ENCODE results near the gene PROSER2. TPM values are rescaled to one million over a fixed set of nuclear protein-coding genes. Genes with fewer than 3 reads are reported as not detected.
A peak's percentile ranks its signal among the peaks of the same experiment; 100 is the strongest.

PROSER2 gene
- total and polyA plus RNA-seq, 2 of the 13 experiments (the other 11 are each of a cell fraction or from before 2014, with no cell fraction given) = 6.9 to 7.7 TPM

DNA sequence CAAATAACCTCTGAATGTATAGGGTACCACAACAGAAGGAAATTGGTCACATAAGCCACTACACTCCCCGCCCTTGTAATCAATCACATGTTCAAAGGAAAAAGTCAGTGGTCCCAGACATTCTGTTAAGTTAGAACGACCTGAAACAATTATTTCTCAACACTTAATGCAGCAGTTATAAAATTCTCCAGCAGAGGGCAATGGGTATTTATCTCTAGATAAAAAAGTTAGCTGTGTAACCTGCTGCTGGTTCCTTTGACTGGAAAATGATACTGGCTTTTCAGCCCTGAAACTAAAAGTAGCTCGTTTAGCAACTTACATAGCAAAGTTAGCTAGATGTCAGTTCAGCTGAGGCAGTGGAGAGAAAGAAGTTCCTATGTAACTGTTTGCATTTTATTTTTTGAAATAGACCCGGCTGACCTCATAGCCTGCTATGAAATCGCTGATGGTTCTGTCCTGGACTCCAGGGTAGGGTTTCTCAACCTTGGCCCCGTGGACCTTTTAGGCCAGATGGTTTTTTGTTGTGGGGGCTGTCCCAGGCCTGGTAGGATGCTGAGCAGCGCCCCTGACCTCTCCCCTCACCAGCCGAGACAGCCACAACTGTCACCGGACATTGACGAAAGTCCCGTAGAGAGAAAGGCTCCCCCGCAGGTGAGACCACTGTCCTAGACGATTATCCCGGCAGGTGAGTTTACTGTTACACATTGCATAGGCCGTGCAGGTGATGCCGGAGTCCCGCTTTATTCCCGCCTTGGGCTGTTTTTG is 40.2 kb upstream of the PROSER2 start (continued):
- no peak for TF ChIP-seq LCORL (IDR thresholded peaks at IDR 0.05)
- peak; percentile 27; the same call in 1 of the 2 replicates for TF ChIP-seq LCORL (CRISPR knock-in tag; IDR thresholded peaks at IDR 0.05)
- TF ChIP-seq SMC3 (IDR thresholded peaks at IDR 0.05; ENCODE audit: low read length) = peak; percentile 65
- 0 out of 2 replicates have a peak, but pooled peaks have one; percentile 12 for TF ChIP-seq CEBPB (IDR thresholded peaks at IDR 0.05; ENCODE audit: borderline replicate concordance, low read depth, low read length)
- TF ChIP-seq RAD21 (CRISPR knock-in tag; IDR thresholded peaks at IDR 0.05) = peak; percentile 44

DNA sequence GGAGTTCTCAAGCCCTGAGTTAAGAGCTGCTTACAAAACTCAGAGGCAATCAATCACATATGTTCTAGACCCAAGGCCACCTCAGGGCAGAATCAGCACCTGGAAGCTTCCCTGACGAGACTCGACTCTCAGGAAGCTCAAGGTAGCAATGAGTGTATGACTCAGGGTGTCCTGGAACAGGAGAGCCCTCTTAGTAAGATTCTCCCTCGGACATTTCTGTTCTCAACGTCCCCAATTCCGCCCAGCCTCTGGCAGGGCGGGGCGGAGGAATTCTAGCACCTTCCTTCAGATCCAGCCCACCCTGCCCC is 39.6 kb upstream of the PROSER2 start:
- no peaks in the 10 kb centered on the region for H3K9me3 ChIP-seq (ENCODE audit: low read length)
- intact Hi-C loops (cut with micrococcal nuclease; ENCODE audit: unreplicated experiment) = loop anchor here (1.0 kb wide), 1 partner anchor 203 kb away; no protein-coding TSS in a partner anchor
- BruUV-seq (replicated peaks) = no TSS peak
- DNase-seq (ENCODE audit: low spot score) = no peak
- TF ChIP-seq ZNF225 (CRISPR knock-in tag; IDR thresholded peaks at IDR 0.05) (no peak), MTF1 (CRISPR knock-in tag; IDR thresholded peaks at IDR 0.05) (no peak), PLRG1 (conservative IDR thresholded peaks at IDR 0.05) (no peak), KDM1A (CRISPR knock-in tag; IDR thresholded peaks at IDR 0.05) (no peak), GABPB1 (CRISPR knock-in tag; IDR thresholded peaks at IDR 0.05) (no peak), ZFP41 (CRISPR knock-in tag; IDR thresholded peaks at IDR 0.05; ENCODE audit: borderline replicate concordance) (no peak), SRSF4 (IDR thresholded peaks at IDR 0.05; ENCODE audit: low read depth, low read length, poor library complexity, severe bottlenecking) (no peak), ZNF30 (CRISPR knock-in tag; IDR thresholded peaks at IDR 0.05) (no peak), THYN1 (CRISPR knock-in tag; IDR thresholded peaks at IDR 0.05; ENCODE audit: borderline replicate concordance, low read depth) (no peak), NFE2 (CRISPR knock-in tag; IDR thresholded peaks at IDR 0.05) (no peak), KLF12 (CRISPR knock-in tag; IDR thresholded peaks at IDR 0.05; ENCODE audit: borderline replicate concordance) (no peak)
- TF ChIP-seq, protein P1, sequence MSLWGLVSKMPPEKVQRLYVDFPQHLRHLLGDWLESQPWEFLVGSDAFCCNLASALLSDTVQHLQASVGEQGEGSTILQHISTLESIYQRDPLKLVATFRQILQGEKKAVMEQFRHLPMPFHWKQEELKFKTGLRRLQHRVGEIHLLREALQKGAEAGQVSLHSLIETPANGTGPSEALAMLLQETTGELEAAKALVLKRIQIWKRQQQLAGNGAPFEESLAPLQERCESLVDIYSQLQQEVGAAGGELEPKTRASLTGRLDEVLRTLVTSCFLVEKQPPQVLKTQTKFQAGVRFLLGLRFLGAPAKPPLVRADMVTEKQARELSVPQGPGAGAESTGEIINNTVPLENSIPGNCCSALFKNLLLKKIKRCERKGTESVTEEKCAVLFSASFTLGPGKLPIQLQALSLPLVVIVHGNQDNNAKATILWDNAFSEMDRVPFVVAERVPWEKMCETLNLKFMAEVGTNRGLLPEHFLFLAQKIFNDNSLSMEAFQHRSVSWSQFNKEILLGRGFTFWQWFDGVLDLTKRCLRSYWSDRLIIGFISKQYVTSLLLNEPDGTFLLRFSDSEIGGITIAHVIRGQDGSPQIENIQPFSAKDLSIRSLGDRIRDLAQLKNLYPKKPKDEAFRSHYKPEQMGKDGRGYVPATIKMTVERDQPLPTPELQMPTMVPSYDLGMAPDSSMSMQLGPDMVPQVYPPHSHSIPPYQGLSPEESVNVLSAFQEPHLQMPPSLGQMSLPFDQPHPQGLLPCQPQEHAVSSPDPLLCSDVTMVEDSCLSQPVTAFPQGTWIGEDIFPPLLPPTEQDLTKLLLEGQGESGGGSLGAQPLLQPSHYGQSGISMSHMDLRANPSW (CRISPR knock-in tag; IDR thresholded peaks at IDR 0.05; ENCODE audit: borderline replicate concordance) = no peak
- peak overlapping the region in 1 of 3 experiments; percentile 4; a peak in 1 of 6 replicates for H3K4me3 ChIP-seq (replicated peaks in 1 of 3; ENCODE audit: insufficient read depth in 1 of 3, low read depth in 2 of 3, low read length in 3 of 3)
- no peaks in the 10 kb centered on the region for H3K79me2 ChIP-seq (ENCODE audit: insufficient read depth, low read length)
- H4K20me1 ChIP-seq (ENCODE audit: insufficient read depth, low read length) = no peaks in the 10 kb centered on the region
- no peak overlapping the region for H3K9ac ChIP-seq (ENCODE audit: insufficient read depth, low read depth, low read length)
- H3K36me3 ChIP-seq (replicated peaks in 1 of 2; ENCODE audit: control insufficient read depth in 1 of 2, insufficient read depth in 2 of 2, low read length in 2 of 2) = no peaks in the 10 kb centered on the region
- peaks cover 13% of the 10 kb centered on the region for H3K4me1 ChIP-seq (ENCODE audit: insufficient read depth, low read length)
- WGBS (ENCODE audit: low lambda C conversion rate) = 50% methylated on average over 7 of the region's 7 CpGs
- ChIA-PET POLR2A (interaction anchor here (0.6 to 2.1 kb wide), 3 partner anchors 10 to 203 kb away, joined by 4 to 8 read pairs (median 8); no protein-coding TSS in a partner anchor), CTCF (ENCODE audit: low intra/inter-chr PET ratio, low total read pairs) (interaction anchor here (1.1 to 2.0 kb wide), 2 partner anchors 36 to 203 kb away, joined by 4 to 21 read pairs; no protein-coding TSS in a partner anchor)
- peak overlapping the region; percentile 58; the same call in 1 of the 2 replicates for H3K4me2 ChIP-seq (ENCODE audit: low read depth, low read length)
- no peak overlapping the region for H2AFZ ChIP-seq (ENCODE audit: low read length)
- no peak; the same call in 1 of the 3 replicates for ATAC-seq
- H3K27me3 ChIP-seq (ENCODE audit: control insufficient read depth in 1 of 2, insufficient read depth in 2 of 2, low read length in 2 of 2) = peaks cover 0 to 19% of the 10 kb centered on the region in 2 experiments; a peak in 3 of 5 replicates
- FAIRE-seq = no peak
- no peak overlapping the region for H3K27ac ChIP-seq (ENCODE audit: extremely low read length, insufficient read depth, low read length)
- in situ Hi-C loops (cut with HindIII; ENCODE audit: extremely low pct_ligation_motif_present, low pct_unique_long_range_greater_than_20kb) = no loop called here

All from HepG2 (cell line).